ENCODE data around the gene C11orf68.
A peak's percentile ranks its signal among the peaks of the same experiment; 100 is the strongest.
"Not testable (repeated sequence)": the region's sequence is repeated elsewhere in the genome, so short reads cannot be mapped to it uniquely, and the experiment has no call there.

Gene C11orf68

DNA sequence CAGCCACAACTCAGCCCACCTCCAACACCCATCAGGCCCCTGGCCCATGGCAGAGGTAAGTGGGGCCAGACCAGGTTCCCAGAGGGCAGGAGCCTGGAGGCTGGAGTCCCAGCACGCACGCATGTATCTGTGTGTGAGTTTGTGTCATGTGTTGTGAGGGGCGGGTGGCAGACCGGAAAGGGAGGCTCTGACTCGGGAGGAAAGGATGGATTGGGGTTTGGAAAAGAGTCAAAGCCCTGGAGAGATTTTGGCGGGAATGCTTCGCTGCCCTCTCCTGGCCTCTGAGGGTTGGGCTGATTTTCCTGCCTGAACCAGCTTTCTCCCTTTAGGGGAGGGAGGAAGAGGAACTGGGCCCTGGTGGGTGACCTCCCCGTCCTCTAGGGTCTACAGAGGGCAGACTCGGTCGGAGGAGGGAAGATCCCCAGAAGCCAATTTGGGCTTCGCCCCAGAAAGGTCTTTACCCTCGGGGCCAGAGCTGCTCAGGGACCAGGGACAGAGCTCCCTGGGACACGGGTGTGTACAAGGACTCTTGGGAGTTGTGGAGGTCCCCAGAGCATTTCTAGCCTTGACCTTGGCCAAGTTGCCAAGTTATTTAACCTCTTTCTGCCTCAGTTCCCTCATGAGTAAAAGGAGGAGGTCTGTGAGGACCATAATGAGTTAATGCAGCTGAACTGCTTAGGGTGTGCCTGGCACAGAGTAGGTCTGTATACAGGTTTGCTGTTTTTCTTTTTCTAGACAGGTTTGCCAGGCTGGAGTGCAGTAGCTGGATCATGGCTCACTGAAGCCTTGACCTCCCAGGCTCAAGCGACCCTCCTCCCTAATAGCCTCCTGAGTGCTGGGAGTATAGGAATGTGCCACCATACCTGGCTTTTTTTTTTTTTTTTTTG is 6.9 kb downstream of the C11orf68 start:
- DNase-seq: no peak

- no peak for DNase-seq
These were observed 11.0 kb downstream of the C11orf68 start for GRCh38 chr11:65907878-65908277.

DNA sequence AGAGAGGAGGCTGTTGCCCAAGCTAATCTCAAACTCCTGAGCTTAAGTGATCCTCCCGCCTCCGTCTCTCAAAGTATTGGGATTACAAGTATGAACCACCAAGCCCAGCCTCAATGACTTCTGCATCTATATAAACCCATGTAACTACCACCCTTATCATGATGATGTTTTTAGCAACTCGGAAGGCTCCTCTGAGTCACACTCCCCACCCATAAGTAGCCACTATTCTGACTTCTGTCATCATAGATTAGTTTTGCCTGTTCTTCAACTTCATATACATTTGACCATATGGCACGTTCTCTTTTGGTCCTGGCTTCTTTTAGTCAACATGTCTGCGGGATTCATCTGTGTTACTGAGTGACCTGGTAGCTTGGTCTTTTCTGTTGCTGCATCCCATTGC is 12.3 kb downstream of the C11orf68 start:
- DNase-seq: no peak

- DNase-seq: no peak
These were observed 15.1 kb downstream of the C11orf68 start for GRCh38 chr11:65903715-65904114.

GRCh38 chr11:65903068-65903481 is 15.8 kb downstream of the C11orf68 start:
- no peak for DNase-seq

- DNase-seq: no peak
These were observed 18.0 kb downstream of the C11orf68 start for GRCh38 chr11:65900899-65901180.

GRCh38 chr11:65900125-65900898 is 18.6 kb downstream of the C11orf68 start, which contains the start of gene FOSL1:
Gene FOSL1 (minus strand): TSS chr11:65900388. CDS start chr11:65900339, 49 bp downstream.
- DNase-seq: peak; percentile 94

DNA sequence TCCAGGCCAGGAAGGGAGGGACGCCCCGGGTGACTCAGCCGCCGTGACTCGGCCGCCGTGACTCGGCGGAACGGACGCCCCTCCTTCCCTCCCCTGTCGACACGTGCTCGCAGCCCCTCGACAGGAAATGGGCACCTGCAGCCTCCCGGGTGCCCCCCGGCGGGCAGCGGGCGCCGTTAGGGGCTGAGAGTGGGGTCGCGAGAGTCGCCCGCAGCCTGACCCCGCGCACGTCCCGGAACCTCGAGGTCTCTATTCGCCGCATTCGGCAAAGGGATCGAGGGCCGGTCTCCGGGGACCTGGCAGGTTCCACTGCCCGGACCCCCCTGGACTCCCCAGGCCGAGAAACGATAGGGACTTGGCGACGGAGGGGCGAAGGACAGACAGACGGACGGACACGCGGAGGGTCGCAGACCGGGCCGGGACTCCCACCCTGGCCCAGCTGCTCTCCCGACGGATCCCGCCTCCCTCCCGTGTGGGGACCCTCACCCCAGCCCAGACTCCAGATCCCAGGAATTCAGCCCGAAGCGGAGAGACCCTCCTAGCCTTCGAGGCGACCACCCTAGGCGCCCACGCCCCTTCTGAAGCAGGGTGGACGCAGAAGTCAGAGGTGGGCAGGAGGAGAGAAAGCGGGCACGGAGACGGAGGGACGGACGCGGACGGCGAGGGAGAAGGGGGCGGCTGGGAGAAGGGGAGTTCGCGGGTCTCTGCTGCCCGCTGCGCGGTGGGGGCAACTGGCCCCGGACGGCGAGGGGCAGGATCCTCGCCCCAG is 19.3 kb downstream of the C11orf68 start:
- peak; percentile 75 for DNase-seq

DNA sequence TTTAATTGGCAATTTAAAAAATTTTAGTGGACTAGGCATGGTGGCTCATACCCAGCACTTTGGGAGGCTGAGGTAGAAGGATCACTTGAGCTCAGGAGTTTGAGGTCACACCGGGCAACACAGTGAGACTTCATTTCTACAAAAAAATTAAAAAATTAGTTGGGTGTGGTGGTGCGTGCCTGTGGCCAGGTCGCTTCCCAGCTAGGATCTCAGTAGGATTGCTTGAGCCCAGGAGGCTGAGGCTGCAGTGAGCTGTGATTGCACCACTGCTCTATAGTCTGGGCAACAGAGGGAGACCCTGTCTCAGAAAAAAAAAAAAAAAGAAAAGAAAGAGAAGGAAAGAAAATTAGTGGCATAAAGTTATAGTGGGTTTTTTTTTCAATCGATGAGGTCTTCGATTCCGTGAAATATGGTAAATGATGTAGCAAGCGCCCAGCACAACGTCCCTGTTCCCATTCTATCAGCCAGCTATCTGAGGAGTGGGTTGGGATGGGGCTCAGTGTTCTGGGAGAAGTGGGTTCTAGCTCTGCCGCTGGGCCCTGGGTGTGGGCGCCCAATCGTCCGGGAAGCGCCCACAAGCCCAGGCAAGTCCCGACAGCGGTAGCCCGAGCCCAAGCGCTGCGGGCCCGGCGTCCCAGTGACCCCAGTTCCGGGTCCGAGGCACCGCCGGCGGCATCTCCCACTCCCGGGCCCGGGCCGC is 20.1 kb downstream of the C11orf68 start:
- no peak for DNase-seq

- DNase-seq: no peak
These were observed 21.8 kb downstream of the C11orf68 start for GRCh38 chr11:65897020-65897471.

DNA sequence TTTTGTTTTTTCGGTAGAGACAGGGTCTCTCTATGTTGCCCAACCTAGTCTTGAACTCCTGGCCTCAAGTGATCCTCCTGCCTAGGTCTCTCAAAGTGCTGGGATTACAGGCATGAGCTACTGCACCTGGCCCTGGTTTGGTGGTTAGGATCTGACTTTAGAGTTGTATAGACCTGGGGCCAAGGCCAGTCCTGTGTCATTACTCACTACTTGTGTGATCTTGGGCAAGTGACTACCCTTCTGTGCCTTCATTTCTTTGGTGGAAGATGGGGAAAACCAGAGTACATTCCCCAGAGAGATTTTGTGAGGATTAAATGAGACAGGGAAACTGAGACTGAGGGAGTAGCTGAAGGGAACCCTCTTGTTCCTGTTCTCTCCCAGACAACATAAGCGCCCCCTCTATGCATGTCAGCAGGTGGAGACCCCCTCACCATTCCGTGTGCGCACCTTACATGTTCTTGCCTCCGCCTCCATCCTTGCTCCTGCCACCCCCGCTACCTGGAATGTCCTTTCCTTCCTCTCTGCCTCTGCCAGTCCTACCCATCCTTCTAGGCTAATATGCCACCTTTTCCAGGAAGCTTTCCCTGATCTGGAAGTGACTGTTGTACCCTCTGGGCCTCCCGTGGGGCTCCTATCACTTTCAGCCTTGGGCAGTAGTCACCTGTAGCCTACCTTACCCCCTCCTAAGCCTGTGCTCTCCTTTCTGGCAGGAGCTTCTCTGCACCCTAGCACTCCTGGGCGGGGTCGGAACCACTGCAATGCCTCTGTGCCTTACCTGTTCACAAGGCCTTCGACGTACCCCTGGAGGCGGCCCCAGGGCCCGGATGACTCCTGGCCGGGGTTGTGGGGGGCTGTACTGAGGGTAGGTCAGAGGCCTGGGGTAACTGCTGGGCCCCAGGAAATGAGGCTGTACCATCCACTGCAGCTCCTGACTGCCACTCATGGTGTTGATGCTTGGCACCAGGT is 22.5 kb downstream of the C11orf68 start:
- no peak for DNase-seq

- no peak for DNase-seq
These were observed 23.3 kb downstream of the C11orf68 start for GRCh38 chr11:65895482-65895981.

DNA sequence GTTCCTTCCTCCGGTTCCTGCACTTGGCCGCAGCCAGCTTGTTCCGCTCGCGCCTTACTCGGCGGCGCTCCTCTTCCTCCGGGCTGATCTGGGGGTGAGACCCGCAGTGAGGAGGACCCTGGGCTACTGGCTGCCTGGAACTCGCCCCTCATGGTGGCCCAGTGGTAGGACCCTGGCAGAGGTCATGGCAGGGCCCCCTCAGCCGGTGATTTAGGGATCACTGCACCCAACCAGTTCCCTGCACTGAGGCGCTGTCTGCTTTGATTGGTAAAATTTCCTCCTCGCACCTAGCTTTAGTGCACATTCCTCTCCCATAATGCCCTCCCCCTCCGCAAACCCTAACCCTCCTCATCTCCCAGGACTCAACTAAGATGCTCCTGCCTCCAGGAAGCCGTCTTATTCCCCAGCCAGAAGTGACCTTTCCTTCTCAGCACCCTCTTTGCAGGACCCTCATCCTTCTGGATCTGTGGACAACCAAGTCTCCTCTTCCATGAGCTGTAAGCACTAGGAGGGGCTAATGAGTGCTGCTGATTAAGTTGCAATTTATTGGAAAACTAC is 24.7 kb downstream of the C11orf68 start:
- no peak for DNase-seq

DNA sequence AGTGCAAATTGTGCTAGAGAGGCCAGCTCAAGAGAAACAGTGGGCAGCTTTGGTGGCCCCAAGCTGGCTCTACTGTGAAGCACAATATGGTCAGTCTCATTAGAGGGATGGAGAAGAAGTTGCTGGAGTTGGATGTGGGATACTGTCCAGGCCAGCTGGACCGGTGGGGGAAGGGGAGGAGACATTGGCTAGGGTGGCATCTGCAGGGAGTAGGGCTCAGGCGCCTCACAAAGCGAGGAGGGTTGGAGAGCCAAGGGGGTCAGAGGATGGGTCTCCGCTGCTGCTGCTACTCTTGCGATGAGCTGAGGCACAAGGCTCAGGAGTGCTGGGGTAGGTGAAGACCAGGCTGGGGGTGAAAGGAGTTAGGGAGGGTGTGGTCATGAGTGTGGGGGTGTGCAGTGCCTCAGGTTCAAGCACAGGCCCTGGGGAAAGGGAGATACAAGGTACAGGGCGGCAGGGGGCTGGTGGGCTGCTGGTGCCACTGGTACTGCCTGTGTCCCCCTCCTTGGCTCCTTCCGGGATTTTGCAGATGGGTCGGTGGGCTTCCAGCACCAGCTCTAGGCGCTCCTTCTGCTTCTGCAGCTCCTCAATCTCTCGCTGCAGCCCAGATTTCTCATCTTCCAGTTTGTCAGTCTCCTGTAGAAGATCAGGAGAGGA is 26.1 kb downstream of the C11orf68 start:
- no peak for DNase-seq

DNA sequence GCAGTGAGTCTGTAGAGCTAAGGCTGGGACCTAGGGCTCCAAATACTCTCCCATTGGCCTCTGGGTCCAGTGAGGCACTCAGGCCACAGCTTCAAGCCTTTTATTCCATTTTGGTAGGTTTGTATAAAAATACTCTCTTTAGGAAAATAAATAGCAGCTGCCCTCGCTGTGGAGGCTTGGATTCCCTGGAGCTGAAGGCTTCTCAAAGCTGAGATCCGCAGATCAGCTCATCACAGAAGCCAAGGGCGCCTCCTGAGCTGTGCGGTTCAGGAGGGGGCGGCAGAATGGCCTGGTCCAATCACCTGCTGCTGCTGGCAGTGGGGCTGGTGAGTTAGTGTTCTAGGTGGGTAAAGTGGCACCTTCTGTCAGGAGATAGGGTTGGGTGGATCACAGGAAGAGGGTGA is 26.7 kb downstream of the C11orf68 start:
- not testable (repeated sequence) for DNase-seq

DNA sequence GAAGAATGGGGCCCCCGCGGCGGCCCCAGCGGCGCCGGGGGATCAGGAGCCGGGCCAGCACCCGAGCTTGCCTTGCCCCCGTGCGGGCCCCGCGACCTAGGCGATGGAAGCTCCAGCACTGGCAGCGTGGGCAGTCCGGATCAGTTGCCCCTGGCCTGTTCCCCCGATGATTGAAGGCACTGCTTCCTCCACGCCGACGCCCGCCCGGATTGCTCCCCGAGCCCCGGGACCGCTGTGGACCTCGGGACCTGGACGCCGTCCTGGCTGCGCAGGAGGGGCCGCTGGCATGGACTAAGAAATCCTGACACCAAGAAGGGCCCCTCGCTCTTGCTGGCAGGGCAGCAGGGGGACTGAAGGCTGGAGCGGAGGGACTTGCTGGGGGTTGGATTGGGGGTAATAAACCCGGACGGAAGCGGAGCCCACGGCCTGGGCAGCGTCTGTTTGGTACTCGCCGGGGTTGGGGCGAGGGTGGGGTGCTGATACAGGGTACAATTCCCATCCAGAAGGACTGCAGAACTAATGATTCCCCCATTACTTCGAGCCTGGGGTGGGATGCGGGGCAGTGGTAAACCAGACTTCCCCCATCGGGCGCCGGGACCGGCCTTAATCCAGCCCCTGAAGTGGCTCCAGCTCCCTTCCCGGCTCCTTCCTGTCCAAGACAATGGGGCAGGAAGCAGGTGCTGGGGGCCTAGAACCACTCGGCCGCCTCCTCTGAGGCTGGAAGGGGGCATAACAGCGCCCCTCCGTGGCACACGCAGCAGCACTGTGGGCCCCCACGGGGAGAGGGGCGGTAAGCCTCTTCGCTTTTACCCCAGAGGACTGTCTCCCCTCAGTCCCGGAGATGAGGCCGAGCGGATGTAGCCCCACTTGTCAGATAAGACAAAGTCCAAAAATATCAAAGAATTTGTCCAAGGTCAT is 27.4 kb downstream of the C11orf68 start:
- DNase-seq: no peak

GRCh38 chr11:65890324-65891218 is 28.3 kb downstream of the C11orf68 start, which contains the start of gene CCDC85B:
Gene CCDC85B (plus strand): TSS chr11:65890673. CDS start chr11:65890784, 111 bp downstream.
- DNase-seq: peak; percentile 98

All from activated CD4-positive, CD25-positive, alpha-beta regulatory T cell treated with anti-CD3 and anti-CD28 coated beads, Interleukin-2, amount 50 U/mL, for 72 hours (primary cell).